CD14-positive monocyte (primary cell): Measurements from ENCODE around the gene SNX22. TPM values are rescaled to one million over a fixed set of nuclear protein-coding genes. Genes with fewer than 3 reads are reported as not detected.
A peak's percentile ranks its signal among the peaks of the same experiment; 100 is the strongest.

ENCODE experiments used
- DNase-seq, 3 donors: peaks; one replicate each; pipeline ENCODE4 v3.0.0-alpha.2; 2011 to 2022
- H2AFZ ChIP-seq: 2 replicates; pipeline ENCODE4 v1.6.0; 2012; ENCODE audit warnings: mild to moderate bottlenecking, low read depth, low read length, inconsistent platforms; ENCODE audit not compliant: insufficient read depth, poor library complexity, severe bottlenecking
- H3K27ac ChIP-seq, 2 donors: 1 replicate in 1 of 2; 2 replicates in 1 of 2; pipeline ENCODE4 v1.5.1; 2012 to 2013; ENCODE audit warnings: low read length in 2 of 2, control low read depth in 1 of 2, inconsistent platforms in 1 of 2, low read depth in 1 of 2, mild to moderate bottlenecking in 1 of 2
- H3K27me3 ChIP-seq, 2 donors: one replicate each; pipeline versions ENCODE4 v1.6.0 to v1.6.1; 2011 to 2013; ENCODE audit warnings: low read length in 2 of 2; ENCODE audit not compliant: control insufficient read depth in 2 of 2, insufficient read depth in 2 of 2
- H3K36me3 ChIP-seq, 2 donors: replicated peaks in 1 of 2; 1 replicate in 1 of 2; 2 replicates in 1 of 2; pipeline versions ENCODE4 v1.5.1 to v1.6.1; 2012 to 2013; ENCODE audit warnings: low read length in 2 of 2, control low read depth in 1 of 2, inconsistent platforms in 1 of 2, mild to moderate bottlenecking in 1 of 2; ENCODE audit not compliant: insufficient read depth in 2 of 2, control insufficient read depth in 1 of 2
- H3K4me1 ChIP-seq, 2 donors: 1 replicate in 1 of 2; 2 replicates in 1 of 2; pipeline versions ENCODE4 v1.5.1 to v1.6.1; 2012 to 2013; ENCODE audit warnings: low read length in 2 of 2, control low read depth in 1 of 2, inconsistent platforms in 1 of 2, mild to moderate bottlenecking in 1 of 2, moderate library complexity in 1 of 2; ENCODE audit not compliant: insufficient read depth in 2 of 2, control insufficient read depth in 1 of 2
- H3K4me2 ChIP-seq: replicated peaks from 2 replicates; pipeline ENCODE3; 2012; ENCODE audit warnings: low read length, moderate library complexity, mild to moderate bottlenecking; ENCODE audit not compliant: poor library complexity, severe bottlenecking; ENCODE audit errors: extremely low read depth
- H3K4me3 ChIP-seq, 3 experiments: fragments of 200-600 bp in 1 of 3; sonication (generic) in 1 of 3; replicated peaks in 1 of 3; 1 replicate in 2 of 3; 2 replicates in 1 of 3; pipeline ENCODE4 v1.5.1; 2011 to 2013; ENCODE audit warnings: low read length in 3 of 3, mild to moderate bottlenecking in 3 of 3, control low read depth in 2 of 3, low read depth in 2 of 3, inconsistent platforms in 1 of 3, moderate library complexity in 1 of 3
- H3K79me2 ChIP-seq: 2 replicates; pipeline ENCODE4 v1.6.0; 2012; ENCODE audit warnings: mild to moderate bottlenecking, control low read depth, inconsistent platforms, low read length, moderate library complexity; ENCODE audit not compliant: insufficient read depth
- H3K9ac ChIP-seq: 2 replicates; pipeline ENCODE4 v1.6.0; 2017; ENCODE audit warnings: low read length, mild to moderate bottlenecking; ENCODE audit not compliant: insufficient read depth, poor library complexity, severe bottlenecking
- H3K9me3 ChIP-seq, 2 donors: replicated peaks in 1 of 2; 1 replicate in 1 of 2; 2 replicates in 1 of 2; pipeline versions ENCODE4 v1.5.1 to v1.6.1; 2012 to 2013; ENCODE audit warnings: low read length in 2 of 2, control low read depth in 1 of 2; ENCODE audit not compliant: control insufficient read depth in 1 of 2, insufficient read depth in 1 of 2
- H4K20me1 ChIP-seq: 2 replicates; pipeline ENCODE4 v1.6.0; 2012; ENCODE audit warnings: mild to moderate bottlenecking, low read length, control low read depth, moderate library complexity; ENCODE audit not compliant: insufficient read depth
- H3K27ac Mint-ChIP-seq, 7 donors: one replicate each; pipeline ENCODE4 v1.8.0; 2020; ENCODE audit warnings: mild to moderate bottlenecking in 7 of 7, mixed read lengths in 7 of 7, moderate library complexity in 6 of 7, inconsistent platforms in 2 of 7
- H3K27me3 Mint-ChIP-seq, 3 donors: one replicate each; pipeline ENCODE4 v1.8.0; 2021 to 2022; ENCODE audit warnings: low read depth in 3 of 3, mild to moderate bottlenecking in 3 of 3, mixed read lengths in 3 of 3, moderate library complexity in 3 of 3, inconsistent platforms in 1 of 3
- H3K36me3 Mint-ChIP-seq, 2 donors: one replicate each; pipeline ENCODE4 v1.8.0; 2020; ENCODE audit warnings: mixed read lengths in 2 of 2, inconsistent platforms in 1 of 2, mild to moderate bottlenecking in 1 of 2
- H3K4me1 Mint-ChIP-seq: one replicate; pipeline ENCODE4 v1.8.0; 2020; ENCODE audit warnings: mild to moderate bottlenecking, mixed read lengths
- H3K4me3 Mint-ChIP-seq, 2 donors: one replicate each; pipeline ENCODE4 v1.8.0; 2020; ENCODE audit warnings: mild to moderate bottlenecking in 2 of 2, mixed read lengths in 2 of 2, moderate library complexity in 1 of 2
- H3K9me3 Mint-ChIP-seq, 7 donors: one replicate each; pipeline ENCODE4 v1.8.0; 2020 to 2022; ENCODE audit warnings: mixed read lengths in 7 of 7, mild to moderate bottlenecking in 6 of 7, moderate library complexity in 6 of 7, inconsistent platforms in 2 of 7
- CTCF ChIP-seq: fragments of 200-600 bp; IDR thresholded peaks from one replicate; pipeline ENCODE4 v1.8.0; 2022; ENCODE audit warnings: antibody characterized with exemption, mild to moderate bottlenecking
- WGBS: methylation state at CpG from one replicate; pipeline ENCODE4 v1.1.5; 2013; ENCODE audit warnings: missing lambda C conversion rate; ENCODE audit not compliant: insufficient coverage; 5-methylcytosine and 5-hydroxymethylcytosine counted together
- intact Hi-C, 2 donors: fragments of 100-400 bp; cut with micrococcal nuclease; formaldehyde crosslinking; loops; one replicate each; pipeline versions ENCODE4 v1.15.0 to v1.15.1; 2023
- polyA plus RNA-seq, 3 donors: library from polyadenylated mRNA; depleted of rRNA in 1 of 3; unstranded in 2 of 3; stranded (reverse) in 1 of 3; fragments of 300-500 nt in 2 of 3; fragments of >200 nt in 1 of 3; fragmentation: Illumina TruSeq in 2 of 3; gene quantifications; 1 replicate in 2 of 3; 2 replicates in 1 of 3; pipeline ENCODE4 v1.2.3, GENCODE V29; 2012 to 2021

Gene SNX22
- polyA plus RNA-seq, 3 donors: 0.19 to 1.2 (median 0.80) TPM

GRCh38 chr15:64152507-64153387 is 1.2 kb downstream of the SNX22 start:
- Histone ChIP-seq H3K4me2 (peak overlapping the region; percentile 80), H3K4me1 (peaks cover 40 to 47% of the 10 kb centered on the region in 2 donors), H3K79me2 (peaks cover 1% of the 10 kb centered on the region), H3K9me3 (no peaks in the 10 kb centered on the region), H3K36me3 (peaks cover 35 to 38% of the 10 kb centered on the region in 2 donors), H3K27ac (no peak overlapping the region), H2AFZ (no peak overlapping the region), H3K9ac (peak overlapping the region; percentile 43), H3K4me3 (peak overlapping the region in 1 of 3 experiments; percentile 69), H4K20me1 (peaks cover 62% of the 10 kb centered on the region), H3K27me3 (peaks cover 17 to 25% of the 10 kb centered on the region in 2 donors)
- H3K36me3 Mint-ChIP-seq: peaks cover 31 to 39% of the 10 kb centered on the region in 2 donors
- peaks cover 24 to 34% (median 29%) of the 10 kb centered on the region in 3 donors for H3K27me3 Mint-ChIP-seq
- WGBS: 20% methylated on average over 19 of the region's 27 CpGs
- intact Hi-C loops: loop anchor here in 1 of 2 donors (5.0 kb wide), 1 partner anchor 400 kb away; no protein-coding TSS in a partner anchor
- DNase-seq: peak in 2 of 3 donors; percentile 13 to 19
- peaks cover 38% of the 10 kb centered on the region for H3K4me1 Mint-ChIP-seq
- no peak for TF ChIP-seq CTCF
- no peak overlapping the region for H3K27ac Mint-ChIP-seq
- peaks cover 0 to 7% (median 2%) of the 10 kb centered on the region in 7 donors for H3K9me3 Mint-ChIP-seq
- peak overlapping the region; percentile 70 to 83 for H3K4me3 Mint-ChIP-seq

- peak overlapping the region; percentile 28 to 36 for H3K27ac ChIP-seq
- peak overlapping the region; percentile 40 for H3K4me2 ChIP-seq
- Mint-ChIP-seq H3K27ac (peak overlapping the region in 5 of 7 donors; percentile 13 to 81 (median 53)), H3K9me3 (peaks cover 0 to 7% (median 2%) of the 10 kb centered on the region in 7 donors), H3K27me3 (peaks cover 24 to 34% (median 29%) of the 10 kb centered on the region in 3 donors), H3K4me1 (peaks cover 41% of the 10 kb centered on the region), H3K36me3 (peaks cover 41 to 49% of the 10 kb centered on the region in 2 donors), H3K4me3 (peak overlapping the region; percentile 58 to 83)
- no peak overlapping the region for H3K4me3 ChIP-seq
- H3K36me3 ChIP-seq: peaks cover 44 to 48% of the 10 kb centered on the region in 2 donors
- TF ChIP-seq CTCF: peak; percentile 95
- H3K4me1 ChIP-seq: peaks cover 40 to 49% of the 10 kb centered on the region in 2 donors
- WGBS: 14% methylated on average over 7 of the region's 12 CpGs
- H3K79me2 ChIP-seq: peaks cover 11% of the 10 kb centered on the region
- DNase-seq: peak; percentile 79 to 82 (median 81)
- H3K9ac ChIP-seq: no peak overlapping the region
- H3K9me3 ChIP-seq: no peaks in the 10 kb centered on the region
- H4K20me1 ChIP-seq: peaks cover 72% of the 10 kb centered on the region
- intact Hi-C loops: loop anchor here in 1 of 2 donors (5.0 kb wide), 1 partner anchor 401 kb away; no protein-coding TSS in a partner anchor
- H2AFZ ChIP-seq: no peak overlapping the region
- H3K27me3 ChIP-seq: peaks cover 17 to 25% of the 10 kb centered on the region in 2 donors
These were observed 2.2 kb downstream of the SNX22 start for GRCh38 chr15:64153480-64154367.
